Stimulated activated naive CD4-positive, alpha-beta T cell (primary cell): ENCODE measurements around the gene UBE2D4.
"Not testable (repeated sequence)": the region's sequence is repeated elsewhere in the genome, so short reads cannot be mapped to it uniquely, and the experiment has no call there.

Experiments
- DNase-seq, 6 experiments: peaks; one replicate each; lab custom pipeline; 2025; lab: John Stamatoyannopoulos, UW

Gene UBE2D4

GRCh38 chr7:43966392-43966791 lies 40.2 kb downstream of the UBE2D4 start:
- not testable (repeated sequence) for DNase-seq

- not testable (repeated sequence) for DNase-seq
Observed at GRCh38 chr7:43968172-43969040, 42.2 kb downstream of the UBE2D4 start.

- not testable (repeated sequence) for DNase-seq
Observed at GRCh38 chr7:43969586-43969985, 43.4 kb downstream of the UBE2D4 start.

- DNase-seq: not testable (repeated sequence)
Observed at GRCh38 chr7:43970698-43971097, 44.5 kb downstream of the UBE2D4 start.

- not testable (repeated sequence) for DNase-seq
Observed at GRCh38 chr7:43974033-43974573, 47.9 kb downstream of the UBE2D4 start.

- not testable (repeated sequence) for DNase-seq
Observed at GRCh38 chr7:43974725-43975482, 48.7 kb downstream of the UBE2D4 start.

GRCh38 chr7:43977525-43977924 lies 51.3 kb downstream of the UBE2D4 start:
- DNase-seq: no peak

- DNase-seq: not testable (repeated sequence)
Observed at GRCh38 chr7:43978102-43978501, 51.9 kb downstream of the UBE2D4 start.

GRCh38 chr7:43982848-43983247 lies 56.6 kb downstream of the UBE2D4 start:
- DNase-seq: not testable (repeated sequence)

- DNase-seq: not testable (repeated sequence)
Observed at GRCh38 chr7:43983736-43984135, 57.5 kb downstream of the UBE2D4 start.

GRCh38 chr7:43985904-43986864 lies 59.9 kb downstream of the UBE2D4 start:
- DNase-seq: peak in 5 of 6 experiments; percentile 37 to 87 (median 75)

- DNase-seq: not testable (repeated sequence)
Observed at GRCh38 chr7:43987476-43987875, 61.2 kb downstream of the UBE2D4 start.

GRCh38 chr7:43990011-43990585 lies 63.9 kb downstream of the UBE2D4 start:
- DNase-seq: not testable (repeated sequence)

- not testable (repeated sequence) for DNase-seq
Observed at GRCh38 chr7:43990829-43991228, 64.6 kb downstream of the UBE2D4 start.

GRCh38 chr7:43992896-43993295 lies 66.7 kb downstream of the UBE2D4 start:
- DNase-seq: not testable (repeated sequence)

- DNase-seq: not testable (repeated sequence)
Observed at GRCh38 chr7:43994681-43995080, 68.4 kb downstream of the UBE2D4 start.

- not testable (repeated sequence) for DNase-seq
Observed at GRCh38 chr7:43997532-43997931, 71.3 kb downstream of the UBE2D4 start, which contains the start of gene SPDYE1. SPDYE1 (plus strand) TSS chr7:43997897; CDS start chr7:43999950, 2,053 bp downstream.
